H54 (cell line): ENCODE measurements around the gene HOXC9.
A peak's percentile ranks its signal among the peaks of the same experiment; 100 is the strongest.

Experiments used
- DNase-seq: peaks from one replicate; pipeline ENCODE4 v3.0.0; 2011; ENCODE audit warnings: low spot score, mixed read lengths; ENCODE audit not compliant: insufficient read length
- FAIRE-seq: peaks from 3 replicates; lab custom pipeline; 2011; peaks lifted over from hg19 to GRCh38; lab: Jason Lieb, UNC
- POLR2A ChIP-seq: IDR thresholded peaks from 2 replicates; pipeline ENCODE4 v1.6.1; 2011; ENCODE audit warnings: low read depth, mild to moderate bottlenecking, low read length

HOXC9 gene

DNA sequence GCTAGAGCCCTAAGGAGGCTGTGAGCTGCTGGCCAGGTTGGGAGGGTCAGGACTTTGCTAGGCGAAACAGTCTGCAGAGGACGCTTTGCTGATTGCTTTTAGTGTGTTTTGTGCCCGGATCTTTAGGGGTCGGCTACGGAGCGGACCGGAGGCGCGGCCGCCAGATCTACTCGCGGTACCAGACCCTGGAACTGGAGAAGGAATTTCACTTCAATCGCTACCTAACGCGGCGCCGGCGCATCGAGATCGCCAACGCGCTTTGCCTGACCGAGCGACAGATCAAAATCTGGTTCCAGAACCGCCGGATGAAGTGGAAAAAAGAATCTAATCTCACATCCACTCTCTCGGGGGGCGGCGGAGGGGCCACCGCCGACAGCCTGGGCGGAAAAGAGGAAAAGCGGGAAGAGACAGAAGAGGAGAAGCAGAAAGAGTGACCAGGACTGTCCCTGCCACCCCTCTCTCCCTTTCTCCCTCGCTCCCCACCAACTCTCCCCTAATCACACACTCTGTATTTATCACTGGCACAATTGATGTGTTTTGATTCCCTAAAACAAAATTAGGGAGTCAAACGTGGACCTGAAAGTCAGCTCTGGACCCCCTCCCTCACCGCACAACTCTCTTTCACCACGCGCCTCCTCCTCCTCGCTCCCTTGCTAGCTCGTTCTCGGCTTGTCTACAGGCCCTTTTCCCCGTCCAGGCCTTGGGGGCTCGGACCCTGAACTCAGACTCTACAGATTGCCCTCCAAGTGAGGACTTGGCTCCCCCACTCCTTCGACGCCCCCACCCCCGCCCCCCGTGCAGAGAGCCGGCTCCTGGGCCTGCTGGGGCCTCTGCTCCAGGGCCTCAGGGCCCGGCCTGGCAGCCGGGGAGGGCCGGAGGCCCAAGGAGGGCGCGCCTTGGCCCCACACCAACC lies 29.8 kb downstream of the HOXC9 start:
- no peak for TF ChIP-seq POLR2A
- FAIRE-seq: no peak
- DNase-seq: no peak

GRCh38 chr12:54030442-54030801 lies 30.5 kb downstream of the HOXC9 start:
- DNase-seq: no peak
- FAIRE-seq: no peak
- TF ChIP-seq POLR2A: no peak

GRCh38 chr12:54030889-54031471 lies 31.0 kb downstream of the HOXC9 start:
- FAIRE-seq: no peak
- no peak for TF ChIP-seq POLR2A
- no peak for DNase-seq

DNA sequence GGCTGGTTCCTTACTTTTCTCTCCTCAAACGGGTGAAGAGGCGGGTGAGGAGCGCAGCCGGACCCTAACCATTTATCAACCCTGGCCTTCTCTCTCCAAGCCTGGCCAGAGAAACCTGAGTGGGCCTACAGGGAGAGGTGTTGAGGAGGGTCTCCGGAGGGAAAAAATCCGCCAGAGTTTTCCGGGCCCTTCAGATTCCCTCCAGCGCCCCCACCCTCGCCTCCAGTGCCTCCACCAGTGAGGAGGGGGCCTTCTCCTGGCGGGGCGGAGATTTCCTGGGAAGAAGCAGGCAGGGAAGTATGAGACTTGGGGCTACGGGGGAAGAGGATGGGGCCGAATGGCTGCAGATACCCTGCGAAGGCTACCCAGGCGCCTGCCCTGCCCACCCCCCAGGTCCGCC lies 31.5 kb downstream of the HOXC9 start:
- no peak for TF ChIP-seq POLR2A
- DNase-seq: no peak
- no peak for FAIRE-seq

DNA sequence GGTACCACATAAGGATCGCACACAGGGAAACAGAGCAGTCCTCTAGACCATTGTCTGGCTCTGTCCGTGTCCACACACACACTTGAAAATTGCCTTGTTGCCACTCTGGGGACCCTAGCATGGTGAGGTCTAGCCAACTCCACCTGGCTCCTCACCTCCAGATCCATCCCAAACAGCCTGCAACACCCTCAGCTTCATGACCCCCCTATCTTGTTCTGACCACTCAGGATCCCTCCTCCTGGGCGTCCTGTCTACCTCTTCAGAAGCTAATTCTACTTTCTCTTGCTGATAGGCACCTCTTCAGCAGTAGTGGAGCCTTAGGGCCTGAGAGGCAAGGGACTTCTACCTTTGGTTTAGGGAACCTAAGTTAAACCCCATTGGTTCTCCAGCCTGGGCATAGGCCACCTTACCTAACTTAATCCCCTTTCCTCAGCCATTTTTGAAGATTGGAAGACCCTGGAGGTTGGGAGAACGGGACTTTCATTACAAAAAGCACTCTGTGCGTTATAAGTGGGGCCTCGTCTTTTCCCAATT lies 32.2 kb downstream of the HOXC9 start:
- FAIRE-seq (no peak), DNase-seq (no peak)
- TF ChIP-seq POLR2A: no peak

- DNase-seq (peak; percentile 83), FAIRE-seq (no peak)
- TF ChIP-seq POLR2A: no peak
Measured at GRCh38 chr12:54032627-54033100, 32.7 kb downstream of the HOXC9 start, which contains the start of gene HOXC5. Gene HOXC5 (plus strand): TSS chr12:54033050. CDS start chr12:54033123, 73 bp downstream.

GRCh38 chr12:54033106-54033979 lies 33.4 kb downstream of the HOXC9 start:
- FAIRE-seq (no peak), DNase-seq (peak; percentile 74)
- 0 out of 2 replicates have a peak, but pooled peaks have one; percentile 6 for TF ChIP-seq POLR2A

GRCh38 chr12:54033980-54034784 lies 34.2 kb downstream of the HOXC9 start:
- FAIRE-seq (no peak), DNase-seq (no peak)
- TF ChIP-seq POLR2A: no peak

- no peak for DNase-seq
- no peak for FAIRE-seq
- no peak for TF ChIP-seq POLR2A
Measured at GRCh38 chr12:54034785-54035310, 34.9 kb downstream of the HOXC9 start.

DNA sequence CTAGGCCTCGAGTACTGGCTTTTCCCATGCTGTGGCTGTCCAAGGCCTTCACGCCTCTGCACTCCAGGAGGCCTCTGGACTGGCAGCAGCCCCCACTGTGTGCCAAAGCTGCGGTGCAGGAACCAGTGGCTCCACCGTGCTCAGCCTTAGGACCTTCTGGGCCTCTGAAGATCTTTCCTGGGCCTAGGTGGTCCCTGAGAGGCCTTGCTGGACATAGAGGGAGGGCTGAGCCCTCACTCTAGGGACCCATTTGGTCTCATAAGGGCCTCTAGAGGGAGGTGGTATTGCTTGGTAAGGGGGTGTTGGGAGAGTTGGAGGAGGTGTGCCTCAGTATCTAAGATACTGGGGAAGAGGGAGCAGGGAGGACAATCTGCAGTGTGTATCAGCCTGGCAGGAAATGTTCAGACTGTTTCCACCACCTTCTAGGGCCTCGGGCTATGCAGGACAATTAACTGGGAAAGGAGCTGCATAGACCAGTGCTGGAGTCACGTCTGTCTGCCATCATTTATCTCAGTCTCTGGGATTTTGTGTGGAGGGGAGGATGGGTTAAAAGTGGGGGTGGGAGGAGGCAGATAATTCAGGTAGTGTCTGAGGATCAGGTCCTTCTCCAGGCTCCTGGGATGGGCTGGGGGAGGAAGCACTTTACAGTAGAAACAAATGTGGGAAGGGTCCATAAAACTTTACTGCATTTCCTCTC lies 35.8 kb downstream of the HOXC9 start:
- DNase-seq: no peak
- TF ChIP-seq POLR2A: no peak
- no peak for FAIRE-seq

- DNase-seq (peak; percentile 96), FAIRE-seq (peak; percentile 84)
- no peak for TF ChIP-seq POLR2A
Measured at GRCh38 chr12:54036620-54037359, 36.8 kb downstream of the HOXC9 start.
